ENCODE data around the gene CALY. TPM values are rescaled to one million over a fixed set of nuclear protein-coding genes. Genes with fewer than 3 reads are reported as not detected.

CALY gene
- total RNA-seq, 1 experiment from 2014 or later: 1.7 TPM

DNA sequence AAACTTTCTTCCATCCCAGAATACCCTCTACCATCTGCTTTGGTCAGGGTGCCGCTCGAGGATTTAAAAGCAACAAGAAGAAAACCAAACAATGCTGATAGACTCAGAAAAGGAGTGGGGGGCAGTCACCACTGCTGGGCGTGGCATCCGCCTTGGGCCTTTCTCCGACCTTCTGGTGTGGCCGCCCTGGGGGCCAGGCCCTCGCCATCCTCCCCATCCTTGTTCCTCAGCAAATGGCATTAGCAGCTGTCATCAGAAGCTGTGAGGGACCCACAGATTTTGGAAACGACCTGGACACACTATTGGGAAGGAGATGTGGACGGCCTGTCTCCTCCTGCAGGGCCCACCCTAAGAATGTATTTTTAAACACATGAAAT, 23.9 kb downstream of the CALY start:
- DNase-seq (ENCODE audit: low read depth): no peak

DNA sequence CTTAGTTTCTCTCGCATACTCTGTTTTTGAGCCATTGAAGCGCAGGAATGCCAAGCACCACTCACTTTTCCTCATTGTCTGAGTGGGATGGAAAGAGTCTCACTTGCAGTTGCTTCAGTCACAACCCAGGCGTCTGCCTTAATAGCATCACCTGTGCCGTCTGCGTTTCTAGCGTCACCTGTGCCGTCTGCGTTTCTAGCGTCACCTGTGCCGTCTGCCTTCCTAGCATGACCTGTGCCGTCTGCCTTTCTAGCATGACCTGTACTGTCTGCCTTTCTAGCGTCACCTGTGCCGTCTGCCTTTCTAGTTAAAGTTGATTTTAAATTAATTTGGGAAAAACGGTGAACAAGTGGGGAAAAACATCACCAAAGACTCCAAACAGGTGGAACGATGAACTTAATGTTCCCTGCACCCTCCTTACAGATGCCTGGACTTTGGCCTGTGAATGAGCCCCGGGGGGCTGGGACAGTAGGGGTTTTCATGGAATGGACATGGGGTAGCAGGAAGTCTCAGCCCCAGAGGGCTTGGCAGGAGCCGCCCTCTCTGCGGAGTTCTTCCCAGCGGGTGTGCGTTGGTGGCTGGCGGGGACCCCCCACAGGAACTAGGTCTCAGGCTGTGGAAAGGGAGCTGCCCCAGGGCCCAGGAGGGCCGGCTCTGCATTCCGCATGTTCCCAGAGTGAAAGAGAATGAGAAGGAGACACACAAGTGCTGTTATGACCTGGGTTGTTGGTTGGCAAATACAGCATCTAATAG, 24.5 kb downstream of the CALY start:
- no peak for DNase-seq (ENCODE audit: low read depth)

- no peak for DNase-seq (ENCODE audit: low read depth)
Observed at GRCh38 chr10:133311570-133311969, 25.1 kb downstream of the CALY start.

DNA sequence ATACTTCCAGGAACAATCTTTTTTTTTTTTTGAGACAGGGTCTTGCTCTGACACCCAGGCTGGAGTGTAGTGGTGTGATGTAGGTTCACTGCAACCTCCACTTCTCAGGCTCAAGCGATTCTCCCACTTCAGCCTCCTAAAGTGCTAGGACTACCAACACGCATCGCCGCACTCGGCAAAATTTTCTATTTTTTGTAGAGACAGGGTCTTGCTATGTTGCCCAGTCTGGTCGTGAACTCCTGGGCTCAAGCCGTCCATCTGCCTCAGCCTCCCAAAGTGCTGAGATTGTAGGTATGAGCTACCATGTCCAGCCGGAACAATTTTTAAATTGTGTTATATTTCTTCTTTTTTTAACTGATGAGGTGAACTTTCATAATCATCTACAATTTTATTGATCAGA, 25.9 kb downstream of the CALY start:
- no peak for DNase-seq (ENCODE audit: low read depth)

- no peak for DNase-seq (ENCODE audit: low read depth)
Observed at GRCh38 chr10:133310399-133310755, 26.3 kb downstream of the CALY start.

- no peak for DNase-seq (ENCODE audit: low read depth)
Observed at GRCh38 chr10:133309720-133310398, 26.8 kb downstream of the CALY start.

GRCh38 chr10:133309100-133309719, 27.5 kb downstream of the CALY start:
- peak; percentile 78 for DNase-seq (ENCODE audit: low read depth)

DNA sequence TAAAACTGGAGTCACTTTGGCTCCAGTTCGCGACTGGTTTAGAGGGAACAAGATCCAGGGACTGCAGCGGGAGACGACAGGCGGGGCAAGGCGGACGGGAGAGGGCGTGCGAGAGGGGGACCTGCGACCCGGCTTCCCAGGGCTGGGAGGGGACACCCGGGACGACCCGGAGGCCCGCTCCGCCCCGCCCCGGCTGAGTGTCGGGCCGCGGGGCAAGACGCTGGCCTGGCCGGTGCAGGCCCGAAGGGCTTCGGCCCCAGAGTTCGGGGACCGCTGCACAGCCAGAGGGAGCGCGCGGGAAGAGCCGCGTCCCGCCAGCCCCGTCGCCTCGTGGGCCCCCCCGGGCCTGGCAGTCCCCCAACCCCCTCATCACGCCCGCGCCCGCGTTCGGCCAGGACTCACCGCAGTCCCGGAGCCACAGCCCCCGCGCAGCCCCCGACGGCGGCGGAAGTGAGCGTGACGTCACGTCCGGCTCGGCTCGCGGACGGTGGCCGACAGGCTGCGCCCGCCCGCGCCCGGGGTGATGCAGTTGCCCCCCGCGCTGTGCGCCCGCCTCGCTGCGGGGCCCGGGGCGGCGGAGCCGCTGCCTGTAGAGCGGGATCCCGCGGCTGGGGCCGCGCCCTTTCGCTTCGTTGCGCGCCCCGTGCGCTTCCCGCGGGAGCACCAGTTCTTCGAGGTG, 28.1 kb downstream of the CALY start, which contains the start of the genes TUBGCP2 and ZNF511:
TSS of gene TUBGCP2 (minus strand) at position 452 of the 679 bp plus-strand sequence. CDS start 5,931 bp downstream, outside the sequence.
TSS of gene ZNF511 (plus strand) at position 494 of the 679 bp plus-strand sequence. CDS start at position 524, 30 bp downstream.
- DNase-seq (ENCODE audit: low read depth): peak; percentile 75

DNA sequence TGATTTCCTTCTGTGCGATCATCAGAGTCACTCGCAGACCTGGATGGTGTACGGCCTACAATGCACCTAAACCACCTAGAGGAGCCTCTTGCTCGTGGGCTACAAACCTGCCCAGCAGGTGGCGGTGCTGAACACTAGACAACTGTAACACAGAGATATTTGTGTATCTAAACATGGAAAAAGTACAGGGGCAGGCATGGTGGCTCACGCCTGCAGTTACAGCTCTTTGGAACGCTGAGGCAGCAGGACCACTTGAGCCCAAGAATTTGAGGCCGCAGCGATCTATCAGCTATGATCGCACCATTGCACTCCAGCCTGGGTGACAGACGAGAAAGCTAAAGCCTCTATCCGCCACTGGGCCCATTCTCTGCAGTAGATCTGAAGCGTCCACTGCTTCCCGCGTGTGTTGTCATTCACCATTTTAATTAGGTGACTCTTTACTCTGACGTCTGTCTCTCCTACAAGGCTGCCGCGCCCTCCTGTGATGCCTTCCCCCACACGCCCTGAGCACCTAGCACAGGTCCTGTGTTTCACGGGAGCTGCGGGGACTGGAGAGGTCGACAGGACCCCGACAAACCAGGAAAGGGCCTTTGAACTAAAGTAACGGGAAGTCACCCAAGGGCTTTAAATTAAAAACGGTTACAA, 28.8 kb downstream of the CALY start:
- DNase-seq (ENCODE audit: low read depth): peak; percentile 68

GRCh38 chr10:133306941-133307379, 29.7 kb downstream of the CALY start:
- no peak for DNase-seq (ENCODE audit: low read depth)

GRCh38 chr10:133306097-133306476, 30.6 kb downstream of the CALY start:
- DNase-seq (ENCODE audit: low read depth): no peak

DNA sequence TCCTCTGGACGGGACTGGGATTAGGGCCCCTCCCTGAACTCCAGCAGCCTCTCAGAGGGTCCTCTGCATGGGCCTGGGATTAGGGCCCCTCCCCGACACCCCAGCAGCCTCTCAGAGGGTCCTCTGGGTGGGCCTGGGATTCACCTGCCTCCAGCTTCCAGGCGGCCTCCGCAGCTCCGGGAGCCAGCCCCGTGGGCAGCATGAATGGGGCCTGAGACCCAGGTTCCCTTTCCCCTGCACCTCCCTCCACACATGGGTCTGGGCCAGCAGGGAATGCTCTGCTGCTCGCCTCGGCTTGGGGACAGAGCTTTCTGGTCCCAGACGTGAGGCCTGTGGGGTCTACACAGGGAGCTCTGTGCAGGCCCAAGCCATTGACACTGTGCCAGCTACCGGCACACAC, 33.5 kb downstream of the CALY start:
- DNase-seq (ENCODE audit: low read depth): no peak

DNA sequence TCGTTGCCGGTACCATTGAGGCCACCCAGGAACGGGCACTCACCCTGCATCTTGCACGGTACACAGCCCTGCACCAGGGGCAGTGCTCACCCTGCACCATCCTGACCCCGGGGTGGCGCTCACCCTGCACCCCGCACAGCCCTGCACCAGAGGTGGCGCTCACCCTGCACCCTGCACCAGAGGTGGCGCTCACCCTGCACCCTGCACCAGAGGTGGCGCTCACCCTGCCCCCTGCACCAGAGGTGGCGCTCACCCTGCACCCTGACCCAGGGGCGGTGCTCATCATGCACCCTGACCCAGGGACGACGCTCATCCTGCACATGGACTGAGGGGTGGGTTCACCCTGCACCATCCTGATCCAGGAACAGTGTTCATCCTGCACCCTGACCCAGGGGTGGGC, 34.5 kb downstream of the CALY start:
- DNase-seq (ENCODE audit: low read depth): no peak

- DNase-seq (ENCODE audit: low read depth): no peak
Observed at GRCh38 chr10:133299738-133300137, 37.0 kb downstream of the CALY start.

- DNase-seq (ENCODE audit: low read depth): no peak
Observed at GRCh38 chr10:133299224-133299623, 37.5 kb downstream of the CALY start.

GRCh38 chr10:133298466-133298865, 38.2 kb downstream of the CALY start:
- DNase-seq (ENCODE audit: low read depth): no peak

- no peak for DNase-seq (ENCODE audit: low read depth)
Observed at GRCh38 chr10:133297504-133297903, 39.2 kb downstream of the CALY start.

DNA sequence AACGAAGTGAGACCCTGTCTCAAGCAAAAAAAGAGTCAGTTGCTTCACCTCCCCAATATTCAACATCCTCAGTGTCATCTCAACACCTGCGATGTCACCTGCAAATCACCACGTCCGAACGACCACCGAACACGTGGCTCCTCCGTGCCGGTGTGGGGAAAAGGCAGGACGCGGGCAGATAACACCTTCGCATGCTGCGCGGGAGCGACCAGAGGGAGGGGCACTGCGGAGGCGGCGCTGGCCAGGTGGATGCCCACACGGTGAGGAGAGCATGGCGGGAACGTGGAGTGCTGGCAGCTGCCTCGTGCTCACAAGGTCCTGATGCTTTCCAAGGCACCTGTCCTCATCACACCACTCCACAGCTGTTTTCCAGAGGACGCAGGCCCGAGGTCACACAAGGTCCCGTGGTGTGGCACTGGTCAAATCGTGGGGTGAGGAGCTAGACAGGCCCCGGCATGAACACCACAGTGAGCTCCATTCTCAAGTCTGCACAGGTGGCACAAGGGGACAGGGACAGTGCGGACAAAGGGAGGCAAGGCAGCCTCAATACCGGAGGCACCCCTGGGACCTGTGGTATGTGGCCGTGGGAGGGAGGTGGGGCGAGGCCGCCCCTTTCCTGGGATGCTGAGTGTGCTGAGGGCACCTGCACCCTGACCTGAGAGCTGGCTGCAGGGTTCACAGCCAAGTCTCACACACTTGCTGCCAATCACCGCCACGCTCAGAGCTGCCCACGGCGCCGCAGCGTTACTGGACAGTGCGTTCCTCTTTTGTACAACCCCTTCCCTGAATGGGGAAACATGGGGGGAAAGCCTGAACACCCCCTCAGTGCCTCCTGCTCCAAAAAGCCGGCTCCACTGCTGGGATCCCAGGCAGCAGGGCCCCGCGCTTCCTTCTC, 41.0 kb downstream of the CALY start:
- no peak for DNase-seq (ENCODE audit: low read depth)

GRCh38 chr10:133294189-133294588, 42.5 kb downstream of the CALY start:
- DNase-seq (ENCODE audit: low read depth): no peak

DNA sequence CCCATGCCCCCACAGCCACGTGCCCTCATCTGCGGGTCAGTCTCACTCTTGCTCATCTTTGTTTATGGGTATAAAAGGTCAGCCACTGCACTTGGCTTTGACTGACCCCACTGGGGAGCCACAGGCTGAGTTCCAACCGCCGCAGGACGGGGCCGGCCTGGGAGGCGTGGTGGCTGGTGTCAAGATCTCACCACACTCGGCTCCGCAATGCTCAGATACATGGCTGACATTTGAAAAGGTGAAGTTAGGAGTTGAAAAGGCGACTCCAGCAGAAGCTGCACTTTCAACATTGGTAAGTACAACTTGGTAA, 42.9 kb downstream of the CALY start:
- no peak for DNase-seq (ENCODE audit: low read depth)
